BE2C (cell line): Measurements from ENCODE around the gene SKA3.

Source experiments
- DNase-seq: peaks from one replicate; pipeline ENCODE4 v3.0.0-alpha.2; 2020
- H3K27me3 ChIP-seq: fragments of 250-450 bp; sonication (Bioruptor Pico); 2 replicates; pipeline ENCODE4 v1.5.1; 2020; ENCODE audit warnings: mild to moderate bottlenecking
- H3K36me3 ChIP-seq: fragments of 250-450 bp; sonication (Bioruptor Pico); 2 replicates; pipeline ENCODE4 v1.5.1; 2020; ENCODE audit warnings: mild to moderate bottlenecking
- H3K4me1 ChIP-seq: fragments of 250-450 bp; sonication (Bioruptor Pico); 2 replicates; pipeline ENCODE4 v1.5.1; 2020
- H3K4me3 ChIP-seq: 2 replicates; pipeline ENCODE4 v1.5.1; 2011; ENCODE audit warnings: low read depth, low read length
- H3K9me3 ChIP-seq: fragments of 250-450 bp; sonication (Bioruptor Pico); 2 replicates; pipeline ENCODE4 v1.5.1; 2020
- TF ChIP-seq, protein P1 (sequence below): IDR thresholded peaks from 2 replicates; pipeline ENCODE4 v1.5.1; 2012; ENCODE audit warnings: mild to moderate bottlenecking, low read depth, low read length

SKA3 gene

DNA sequence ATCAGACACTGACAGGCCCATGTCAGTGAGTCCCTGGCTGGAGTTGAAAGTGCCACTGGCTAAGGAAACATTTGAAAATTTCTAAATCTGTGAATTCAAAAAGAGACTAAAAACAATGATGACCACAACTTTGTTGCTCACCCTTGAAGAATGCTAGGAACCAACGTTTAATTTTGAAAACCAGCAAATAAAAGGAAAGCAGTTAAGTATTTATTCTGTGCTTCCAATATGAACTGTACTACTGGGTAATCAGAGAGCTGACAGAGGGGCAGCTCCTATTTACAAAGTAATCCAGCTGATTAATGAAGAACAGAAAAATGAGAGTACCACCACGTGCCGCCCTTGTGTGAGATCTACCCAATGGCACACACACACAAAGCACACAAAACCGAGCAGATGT, 70.3 kb downstream of the SKA3 start:
- no peaks in the 10 kb centered on the region for H3K9me3 ChIP-seq
- no peaks in the 10 kb centered on the region for H3K36me3 ChIP-seq
- DNase-seq, result no peak
- no peaks in the 10 kb centered on the region for H3K4me1 ChIP-seq
- TF ChIP-seq, protein P1, sequence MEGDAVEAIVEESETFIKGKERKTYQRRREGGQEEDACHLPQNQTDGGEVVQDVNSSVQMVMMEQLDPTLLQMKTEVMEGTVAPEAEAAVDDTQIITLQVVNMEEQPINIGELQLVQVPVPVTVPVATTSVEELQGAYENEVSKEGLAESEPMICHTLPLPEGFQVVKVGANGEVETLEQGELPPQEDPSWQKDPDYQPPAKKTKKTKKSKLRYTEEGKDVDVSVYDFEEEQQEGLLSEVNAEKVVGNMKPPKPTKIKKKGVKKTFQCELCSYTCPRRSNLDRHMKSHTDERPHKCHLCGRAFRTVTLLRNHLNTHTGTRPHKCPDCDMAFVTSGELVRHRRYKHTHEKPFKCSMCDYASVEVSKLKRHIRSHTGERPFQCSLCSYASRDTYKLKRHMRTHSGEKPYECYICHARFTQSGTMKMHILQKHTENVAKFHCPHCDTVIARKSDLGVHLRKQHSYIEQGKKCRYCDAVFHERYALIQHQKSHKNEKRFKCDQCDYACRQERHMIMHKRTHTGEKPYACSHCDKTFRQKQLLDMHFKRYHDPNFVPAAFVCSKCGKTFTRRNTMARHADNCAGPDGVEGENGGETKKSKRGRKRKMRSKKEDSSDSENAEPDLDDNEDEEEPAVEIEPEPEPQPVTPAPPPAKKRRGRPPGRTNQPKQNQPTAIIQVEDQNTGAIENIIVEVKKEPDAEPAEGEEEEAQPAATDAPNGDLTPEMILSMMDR, result no peak
- H3K27me3 ChIP-seq, result no peaks in the 10 kb centered on the region
- no peak overlapping the region for H3K4me3 ChIP-seq

- H3K36me3 ChIP-seq, result no peaks in the 10 kb centered on the region
- H3K4me3 ChIP-seq, result no peak overlapping the region
- no peaks in the 10 kb centered on the region for H3K9me3 ChIP-seq
- DNase-seq, result no peak
- TF ChIP-seq, protein P1, result no peak
- no peaks in the 10 kb centered on the region for H3K4me1 ChIP-seq
- no peaks in the 10 kb centered on the region for H3K27me3 ChIP-seq
Measured at GRCh38 chr13:21104199-21105019, 71.9 kb downstream of the SKA3 start.
